Prostate gland (tissue), 2 donors: Measurements from ENCODE around the gene COL23A1.
"Not testable (repeated sequence)": the region's sequence is repeated elsewhere in the genome, so short reads cannot be mapped to it uniquely, and the experiment has no call there.

Experiments
- POLR2A ChIP-seq: fragments of 450-650 bp; IDR thresholded peaks from one replicate; pipeline ENCODE4 v1.6.1; 2016; ENCODE audit warnings: antibody characterized with exemption, mild to moderate bottlenecking
- TF ChIP-seq, protein P1 (sequence below), 4 experiments: fragments of 200-600 bp in 2 of 4; fragments of 450-650 bp in 2 of 4; sonication (generic) in 2 of 4; IDR thresholded peaks; 1 replicate in 3 of 4; 2 replicates in 1 of 4; pipeline ENCODE4 v1.5.1; 2016 to 2019; ENCODE audit warnings: antibody characterized with exemption in 4 of 4, mild to moderate bottlenecking in 2 of 4, moderate library complexity in 2 of 4

DNA sequence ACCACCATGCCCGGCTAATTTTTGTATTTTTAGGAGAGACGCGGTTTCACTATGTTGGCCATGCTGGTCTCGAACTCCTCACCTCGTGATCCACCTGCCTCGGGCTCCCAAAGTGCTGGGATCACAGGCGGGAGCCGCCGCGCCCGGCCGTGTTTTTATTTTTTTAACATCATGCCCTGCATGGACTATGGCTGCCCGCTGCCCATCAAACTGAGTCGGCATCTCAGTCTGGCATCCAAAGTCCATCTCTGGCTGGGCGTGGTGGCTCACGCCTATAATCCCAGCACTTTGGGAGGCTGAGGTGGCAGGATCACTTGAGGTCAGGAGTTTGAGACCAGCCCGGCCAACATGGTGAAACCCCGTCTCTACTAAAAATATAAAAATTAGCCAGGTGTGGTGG lies 336.6 kb downstream of the COL23A1 start:
- TF ChIP-seq, protein P1, sequence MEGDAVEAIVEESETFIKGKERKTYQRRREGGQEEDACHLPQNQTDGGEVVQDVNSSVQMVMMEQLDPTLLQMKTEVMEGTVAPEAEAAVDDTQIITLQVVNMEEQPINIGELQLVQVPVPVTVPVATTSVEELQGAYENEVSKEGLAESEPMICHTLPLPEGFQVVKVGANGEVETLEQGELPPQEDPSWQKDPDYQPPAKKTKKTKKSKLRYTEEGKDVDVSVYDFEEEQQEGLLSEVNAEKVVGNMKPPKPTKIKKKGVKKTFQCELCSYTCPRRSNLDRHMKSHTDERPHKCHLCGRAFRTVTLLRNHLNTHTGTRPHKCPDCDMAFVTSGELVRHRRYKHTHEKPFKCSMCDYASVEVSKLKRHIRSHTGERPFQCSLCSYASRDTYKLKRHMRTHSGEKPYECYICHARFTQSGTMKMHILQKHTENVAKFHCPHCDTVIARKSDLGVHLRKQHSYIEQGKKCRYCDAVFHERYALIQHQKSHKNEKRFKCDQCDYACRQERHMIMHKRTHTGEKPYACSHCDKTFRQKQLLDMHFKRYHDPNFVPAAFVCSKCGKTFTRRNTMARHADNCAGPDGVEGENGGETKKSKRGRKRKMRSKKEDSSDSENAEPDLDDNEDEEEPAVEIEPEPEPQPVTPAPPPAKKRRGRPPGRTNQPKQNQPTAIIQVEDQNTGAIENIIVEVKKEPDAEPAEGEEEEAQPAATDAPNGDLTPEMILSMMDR (IDR thresholded peaks at IDR 0.05), result not testable (repeated sequence)
- not testable (repeated sequence) for TF ChIP-seq POLR2A
